ENCODE data around the gene SFMBT2. TPM values are rescaled to one million over a fixed set of nuclear protein-coding genes. Genes with fewer than 3 reads are reported as not detected.

The SFMBT2 gene
- total RNA-seq, 6 experiments from 2014 or later, result 1.4 to 3.4 (median 1.8) TPM

GRCh38 chr10:7305053-7305452, 105.8 kb downstream of the SFMBT2 start:
- Histone ChIP-seq H3K36me3 (no peaks in the 10 kb centered on the region), H3K27ac (no peak overlapping the region), H3K4me3 (no peak overlapping the region), H3K9me3 (no peaks in the 10 kb centered on the region), H3K27me3 (no peaks in the 10 kb centered on the region), H3K4me1 (no peaks in the 10 kb centered on the region)
- WGBS (ENCODE audit: insufficient coverage, low coverage, low lambda C conversion rate, missing lambda C conversion rate), result 72% methylated on average over 6 of the region's 6 CpGs
- TF ChIP-seq CTCF (IDR thresholded peaks at IDR 0.05) (no peak), POLR2A (IDR thresholded peaks at IDR 0.05) (no peak)
- DNase-seq (no peak), ATAC-seq (no peak)
- intact Hi-C loops (cut with DNase I), result no loop called here

DNA sequence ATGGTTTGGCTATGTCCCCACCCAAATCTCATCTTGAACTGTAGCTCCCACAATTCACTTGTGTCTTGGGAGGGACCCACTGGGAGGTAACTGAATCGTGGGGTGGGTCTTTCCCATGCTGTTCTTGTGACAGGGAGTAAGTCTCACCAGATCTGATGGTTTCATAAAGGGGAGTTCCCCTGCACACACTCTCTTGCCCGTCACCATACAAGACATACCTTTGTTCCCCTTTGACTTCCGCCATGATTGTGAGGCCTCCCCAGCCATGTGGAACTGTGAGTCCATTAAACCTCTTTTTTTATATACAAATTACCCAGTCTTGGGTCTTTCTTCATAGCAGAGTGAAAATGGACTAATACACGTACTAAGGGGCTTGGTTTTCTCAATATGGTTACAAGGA, 106.7 kb downstream of the SFMBT2 start:
- no peaks in the 10 kb centered on the region for H3K9me3 ChIP-seq
- ATAC-seq (no peak), DNase-seq (no peak)
- no peaks in the 10 kb centered on the region for H3K36me3 ChIP-seq
- 49% methylated on average over 4 of the region's 4 CpGs for WGBS (ENCODE audit: insufficient coverage, low coverage, low lambda C conversion rate, missing lambda C conversion rate)
- intact Hi-C loops (cut with DNase I), result no loop called here
- H3K27ac ChIP-seq, result no peak overlapping the region
- H3K4me1 ChIP-seq, result no peaks in the 10 kb centered on the region
- TF ChIP-seq POLR2A (IDR thresholded peaks at IDR 0.05) (no peak), CTCF (IDR thresholded peaks at IDR 0.05) (no peak)
- no peak overlapping the region for H3K4me3 ChIP-seq
- H3K27me3 ChIP-seq, result no peaks in the 10 kb centered on the region

DNA sequence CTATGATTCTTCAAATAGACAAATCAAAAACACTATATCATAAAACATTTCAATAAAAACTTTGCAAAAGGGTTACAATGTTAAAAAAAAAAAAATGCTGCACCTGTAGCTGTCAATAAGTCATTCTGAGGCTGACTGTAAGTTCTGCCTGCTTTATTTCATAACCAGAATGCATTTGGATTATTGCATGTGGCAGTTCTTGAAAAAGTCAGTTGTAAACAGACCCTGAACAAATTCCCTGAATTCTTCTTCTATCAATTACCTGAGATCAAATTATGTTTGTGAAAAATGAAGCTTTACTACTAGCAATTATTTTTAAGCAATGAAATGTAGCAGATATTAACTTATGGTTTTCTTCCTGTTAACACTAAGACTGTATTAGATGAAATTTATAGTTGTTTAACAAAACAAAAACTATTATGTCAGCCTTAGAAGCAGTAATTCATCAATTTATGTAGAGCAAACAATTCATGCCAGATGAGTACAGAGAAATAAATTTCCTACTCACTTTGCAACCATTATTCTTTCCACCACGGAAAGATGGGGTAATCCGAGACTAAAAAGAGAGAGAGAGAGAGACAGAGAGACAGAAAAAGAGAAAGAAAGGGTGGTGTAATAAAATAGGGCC, 107.8 kb downstream of the SFMBT2 start:
- Histone ChIP-seq H3K27ac (no peak overlapping the region), H3K9me3 (no peaks in the 10 kb centered on the region), H3K27me3 (no peaks in the 10 kb centered on the region), H3K36me3 (no peaks in the 10 kb centered on the region), H3K4me3 (no peak overlapping the region), H3K4me1 (no peaks in the 10 kb centered on the region)
- 79% methylated on average over 2 of the region's 2 CpGs for WGBS (ENCODE audit: insufficient coverage, low coverage, low lambda C conversion rate, missing lambda C conversion rate)
- TF ChIP-seq CTCF (IDR thresholded peaks at IDR 0.05), result no peak
- no peak for TF ChIP-seq POLR2A (IDR thresholded peaks at IDR 0.05)
- DNase-seq (no peak), ATAC-seq (no peak)
- intact Hi-C loops (cut with DNase I), result no loop called here

- no peak for DNase-seq
- intact Hi-C loops (cut with DNase I), result no loop called here
- Histone ChIP-seq H3K4me3 (no peak overlapping the region), H3K4me1 (no peaks in the 10 kb centered on the region), H3K27ac (no peak overlapping the region), H3K27me3 (no peaks in the 10 kb centered on the region), H3K9me3 (no peaks in the 10 kb centered on the region), H3K36me3 (no peaks in the 10 kb centered on the region)
- no peak for ATAC-seq
- TF ChIP-seq POLR2A (IDR thresholded peaks at IDR 0.05) (no peak), CTCF (IDR thresholded peaks at IDR 0.05) (no peak)
- 61% methylated on average over 4 of the region's 4 CpGs for WGBS (ENCODE audit: insufficient coverage, low coverage, low lambda C conversion rate, missing lambda C conversion rate)
Measured at GRCh38 chr10:7302392-7302906, 108.4 kb downstream of the SFMBT2 start.

Data from right lobe of liver (tissue), 6 donors.